PFSK-1 (cell line): ENCODE results near the gene ABI3BP.

Experiments used
- FOXP2 ChIP-seq: optimal IDR thresholded peaks from 2 replicates; pipeline ENCODE3; 2011; ENCODE audit warnings: borderline replicate concordance, control low read depth, inconsistent platforms; ENCODE audit not compliant: insufficient read depth; ENCODE audit errors: extremely low read length, extremely low read depth
- POLR2AphosphoS5 ChIP-seq: IDR thresholded peaks from 2 replicates; pipeline ENCODE4 v1.6.1; 2012; ENCODE audit warnings: low read depth, mild to moderate bottlenecking, control low read depth, low read length, moderate library complexity
- REST ChIP-seq, 2 experiments: IDR thresholded peaks; 2 replicates each; pipeline versions ENCODE4 v1.6.1 to v1.8.0; 2011 to 2012; ENCODE audit warnings: low read depth in 2 of 2, low read length in 2 of 2, control low read depth in 1 of 2, inconsistent platforms in 1 of 2, mild to moderate bottlenecking in 1 of 2, moderate library complexity in 1 of 2; ENCODE audit not compliant: insufficient read depth in 1 of 2

- TF ChIP-seq POLR2AphosphoS5 (no peak), FOXP2 (no peak), REST (IDR thresholded peaks at IDR 0.05; ENCODE audit: insufficient read depth in 1 of 2, low read depth in 2 of 2, low read length in 2 of 2) (no peak)
These were observed 289.4 kb downstream of the ABI3BP start for GRCh38 chr3:100703865-100704264.
